ENCODE results near the gene LDLRAD3. TPM values are rescaled to one million over a fixed set of nuclear protein-coding genes. Genes with fewer than 3 reads are reported as not detected.

The LDLRAD3 gene
- total RNA-seq, 1 donor = 3.1 TPM

- Histone ChIP-seq H3K27me3 (ENCODE audit: insufficient read depth, low read length) (no peaks in the 10 kb centered on the region), H3K9me3 (ENCODE audit: low read depth, low read length) (no peaks in the 10 kb centered on the region), H3K4me1 (ENCODE audit: insufficient read depth, low read length) (no peaks in the 10 kb centered on the region), H3K4me3 (ENCODE audit: low read length) (no peak overlapping the region)
Observed at GRCh38 chr11:36240173-36240572, 296.3 kb downstream of the LDLRAD3 start.

- Histone ChIP-seq H3K27me3 (ENCODE audit: insufficient read depth, low read length) (no peaks in the 10 kb centered on the region), H3K4me1 (ENCODE audit: insufficient read depth, low read length) (no peaks in the 10 kb centered on the region), H3K4me3 (ENCODE audit: low read length) (no peak overlapping the region), H3K9me3 (ENCODE audit: low read depth, low read length) (no peaks in the 10 kb centered on the region)
Observed at GRCh38 chr11:36240801-36241200, 296.9 kb downstream of the LDLRAD3 start.

- no peaks in the 10 kb centered on the region for H3K27me3 ChIP-seq (ENCODE audit: insufficient read depth, low read length)
- no peaks in the 10 kb centered on the region for H3K4me1 ChIP-seq (ENCODE audit: insufficient read depth, low read length)
- no peaks in the 10 kb centered on the region for H3K9me3 ChIP-seq (ENCODE audit: low read depth, low read length)
- H3K4me3 ChIP-seq (ENCODE audit: low read length) = no peak overlapping the region
Observed at GRCh38 chr11:36241497-36241896, 297.6 kb downstream of the LDLRAD3 start.

- Histone ChIP-seq H3K4me1 (ENCODE audit: insufficient read depth, low read length) (no peaks in the 10 kb centered on the region), H3K27me3 (ENCODE audit: insufficient read depth, low read length) (no peaks in the 10 kb centered on the region), H3K9me3 (ENCODE audit: low read depth, low read length) (no peaks in the 10 kb centered on the region), H3K4me3 (ENCODE audit: low read length) (no peak overlapping the region)
Observed at GRCh38 chr11:36243641-36244040, 299.8 kb downstream of the LDLRAD3 start.

GRCh38 chr11:36247493-36247892 is 303.6 kb downstream of the LDLRAD3 start:
- H3K9me3 ChIP-seq (ENCODE audit: low read depth, low read length) = no peaks in the 10 kb centered on the region
- H3K4me1 ChIP-seq (ENCODE audit: insufficient read depth, low read length) = no peaks in the 10 kb centered on the region
- H3K4me3 ChIP-seq (ENCODE audit: low read length) = no peak overlapping the region
- H3K27me3 ChIP-seq (ENCODE audit: insufficient read depth, low read length) = peaks cover 8% of the 10 kb centered on the region

GRCh38 chr11:36248436-36248835 is 304.6 kb downstream of the LDLRAD3 start:
- peaks cover 8% of the 10 kb centered on the region for H3K27me3 ChIP-seq (ENCODE audit: insufficient read depth, low read length)
- no peak overlapping the region for H3K4me3 ChIP-seq (ENCODE audit: low read length)
- H3K9me3 ChIP-seq (ENCODE audit: low read depth, low read length) = no peaks in the 10 kb centered on the region
- no peaks in the 10 kb centered on the region for H3K4me1 ChIP-seq (ENCODE audit: insufficient read depth, low read length)

GRCh38 chr11:36249246-36249645 is 305.4 kb downstream of the LDLRAD3 start:
- peaks cover 8% of the 10 kb centered on the region for H3K27me3 ChIP-seq (ENCODE audit: insufficient read depth, low read length)
- H3K4me3 ChIP-seq (ENCODE audit: low read length) = no peak overlapping the region
- no peaks in the 10 kb centered on the region for H3K9me3 ChIP-seq (ENCODE audit: low read depth, low read length)

GRCh38 chr11:36251823-36252222 is 308.0 kb downstream of the LDLRAD3 start:
- Histone ChIP-seq H3K9me3 (ENCODE audit: low read depth, low read length) (no peaks in the 10 kb centered on the region), H3K27me3 (ENCODE audit: insufficient read depth, low read length) (peaks cover 8% of the 10 kb centered on the region), H3K4me3 (ENCODE audit: low read length) (no peak overlapping the region), H3K4me1 (ENCODE audit: insufficient read depth, low read length) (no peaks in the 10 kb centered on the region)

More at GRCh38 chr11:36249246-36249645, 305.4 kb downstream of the LDLRAD3 start:
- no peaks in the 10 kb centered on the region for H3K4me1 ChIP-seq (ENCODE audit: insufficient read depth, low read length)

GRCh38 chr11:36253238-36253637 is 309.4 kb downstream of the LDLRAD3 start:
- H3K4me3 ChIP-seq (ENCODE audit: low read length) = no peak overlapping the region
- H3K27me3 ChIP-seq (ENCODE audit: insufficient read depth, low read length) = peaks cover 8% of the 10 kb centered on the region

GRCh38 chr11:36254713-36255112 is 310.9 kb downstream of the LDLRAD3 start:
- Histone ChIP-seq H3K4me1 (ENCODE audit: insufficient read depth, low read length) (no peaks in the 10 kb centered on the region), H3K4me3 (ENCODE audit: low read length) (no peak overlapping the region), H3K27me3 (ENCODE audit: insufficient read depth, low read length) (peaks cover 8% of the 10 kb centered on the region), H3K9me3 (ENCODE audit: low read depth, low read length) (no peaks in the 10 kb centered on the region)

More at GRCh38 chr11:36253238-36253637, 309.4 kb downstream of the LDLRAD3 start:
- no peaks in the 10 kb centered on the region for H3K9me3 ChIP-seq (ENCODE audit: low read depth, low read length)
- no peaks in the 10 kb centered on the region for H3K4me1 ChIP-seq (ENCODE audit: insufficient read depth, low read length)

GRCh38 chr11:36257351-36257750 is 313.5 kb downstream of the LDLRAD3 start:
- Histone ChIP-seq H3K9me3 (ENCODE audit: low read depth, low read length) (no peaks in the 10 kb centered on the region), H3K4me3 (ENCODE audit: low read length) (no peak overlapping the region), H3K27me3 (ENCODE audit: insufficient read depth, low read length) (no peaks in the 10 kb centered on the region), H3K4me1 (ENCODE audit: insufficient read depth, low read length) (no peaks in the 10 kb centered on the region)

GRCh38 chr11:36258730-36259360 is 315.0 kb downstream of the LDLRAD3 start:
- H3K4me3 ChIP-seq (ENCODE audit: low read length) = no peak overlapping the region
- H3K4me1 ChIP-seq (ENCODE audit: insufficient read depth, low read length) = no peaks in the 10 kb centered on the region
- no peaks in the 10 kb centered on the region for H3K9me3 ChIP-seq (ENCODE audit: low read depth, low read length)
- no peaks in the 10 kb centered on the region for H3K27me3 ChIP-seq (ENCODE audit: insufficient read depth, low read length)

GRCh38 chr11:36261094-36261493 is 317.2 kb downstream of the LDLRAD3 start:
- Histone ChIP-seq H3K4me1 (ENCODE audit: insufficient read depth, low read length) (no peaks in the 10 kb centered on the region), H3K27me3 (ENCODE audit: insufficient read depth, low read length) (no peaks in the 10 kb centered on the region), H3K4me3 (ENCODE audit: low read length) (no peak overlapping the region), H3K9me3 (ENCODE audit: low read depth, low read length) (no peaks in the 10 kb centered on the region)

- H3K4me1 ChIP-seq (ENCODE audit: insufficient read depth, low read length) = no peaks in the 10 kb centered on the region
- H3K4me3 ChIP-seq (ENCODE audit: low read length) = no peak overlapping the region
- no peaks in the 10 kb centered on the region for H3K27me3 ChIP-seq (ENCODE audit: insufficient read depth, low read length)
Observed at GRCh38 chr11:36264011-36264972, 320.4 kb downstream of the LDLRAD3 start.

GRCh38 chr11:36264973-36265344 is 321.1 kb downstream of the LDLRAD3 start:
- H3K9me3 ChIP-seq (ENCODE audit: low read depth, low read length) = no peaks in the 10 kb centered on the region
- H3K4me1 ChIP-seq (ENCODE audit: insufficient read depth, low read length) = no peaks in the 10 kb centered on the region
- no peaks in the 10 kb centered on the region for H3K27me3 ChIP-seq (ENCODE audit: insufficient read depth, low read length)
- H3K4me3 ChIP-seq (ENCODE audit: low read length) = no peak overlapping the region

More at GRCh38 chr11:36264011-36264972, 320.4 kb downstream of the LDLRAD3 start:
- no peaks in the 10 kb centered on the region for H3K9me3 ChIP-seq (ENCODE audit: low read depth, low read length)

Data from mononuclear cell (primary cell).